Gastrocnemius medialis (tissue), 4 donors: ENCODE data around the gene TMPRSS4.

Experiments used
- POLR2A ChIP-seq, 2 donors: fragments of 450-650 bp; IDR thresholded peaks; one replicate each; pipeline ENCODE4 v1.6.1; 2017; ENCODE audit warnings: antibody characterized with exemption in 2 of 2, mild to moderate bottlenecking in 2 of 2, moderate library complexity in 2 of 2
- TF ChIP-seq, protein P1 (sequence below), 5 experiments: fragments of 450-650 bp in 3 of 5; fragments of 200-600 bp in 2 of 5; sonication (generic) in 2 of 5; IDR thresholded peaks in 4 of 5; conservative IDR thresholded peaks in 1 of 5; 1 replicate in 4 of 5; 2 replicates in 1 of 5; pipeline ENCODE4 v1.5.1; 2016 to 2019; ENCODE audit warnings: antibody characterized with exemption in 5 of 5, mild to moderate bottlenecking in 3 of 5, moderate library complexity in 3 of 5

DNA sequence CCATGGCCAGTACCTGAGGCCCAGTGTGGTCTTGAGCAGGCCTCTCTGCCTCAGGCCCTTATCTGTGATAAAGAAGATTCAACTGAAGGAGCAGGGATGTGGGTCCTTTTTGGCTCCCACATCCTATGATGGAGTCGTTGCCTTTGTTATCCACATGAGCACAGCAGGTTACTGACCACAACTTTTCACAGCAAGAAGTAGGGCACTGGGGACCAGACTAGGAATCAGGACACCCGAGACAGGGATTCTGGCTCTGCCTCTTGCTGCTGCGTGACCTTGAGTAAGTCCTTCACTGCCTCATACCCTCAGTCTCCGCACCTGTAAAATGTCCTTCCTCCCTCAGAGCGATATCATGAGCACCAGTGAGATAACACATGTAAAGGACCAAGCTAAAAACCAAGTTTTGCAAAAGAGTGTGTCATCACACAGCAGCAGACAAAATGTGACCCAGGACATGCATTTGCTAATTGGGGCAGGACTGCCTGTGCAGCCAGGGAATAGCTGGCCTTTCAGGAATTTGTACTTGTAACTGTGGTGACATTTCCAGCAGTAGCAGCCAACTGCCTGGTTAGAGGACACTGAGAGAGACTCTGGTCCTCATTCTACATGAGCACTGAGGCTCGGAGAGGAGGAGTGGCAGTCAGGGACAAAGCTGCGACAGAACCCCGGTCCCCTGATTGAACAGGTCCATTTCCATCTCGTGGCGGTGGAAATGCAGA, 23.1 kb downstream of the TMPRSS4 start:
- TF ChIP-seq, protein P1, sequence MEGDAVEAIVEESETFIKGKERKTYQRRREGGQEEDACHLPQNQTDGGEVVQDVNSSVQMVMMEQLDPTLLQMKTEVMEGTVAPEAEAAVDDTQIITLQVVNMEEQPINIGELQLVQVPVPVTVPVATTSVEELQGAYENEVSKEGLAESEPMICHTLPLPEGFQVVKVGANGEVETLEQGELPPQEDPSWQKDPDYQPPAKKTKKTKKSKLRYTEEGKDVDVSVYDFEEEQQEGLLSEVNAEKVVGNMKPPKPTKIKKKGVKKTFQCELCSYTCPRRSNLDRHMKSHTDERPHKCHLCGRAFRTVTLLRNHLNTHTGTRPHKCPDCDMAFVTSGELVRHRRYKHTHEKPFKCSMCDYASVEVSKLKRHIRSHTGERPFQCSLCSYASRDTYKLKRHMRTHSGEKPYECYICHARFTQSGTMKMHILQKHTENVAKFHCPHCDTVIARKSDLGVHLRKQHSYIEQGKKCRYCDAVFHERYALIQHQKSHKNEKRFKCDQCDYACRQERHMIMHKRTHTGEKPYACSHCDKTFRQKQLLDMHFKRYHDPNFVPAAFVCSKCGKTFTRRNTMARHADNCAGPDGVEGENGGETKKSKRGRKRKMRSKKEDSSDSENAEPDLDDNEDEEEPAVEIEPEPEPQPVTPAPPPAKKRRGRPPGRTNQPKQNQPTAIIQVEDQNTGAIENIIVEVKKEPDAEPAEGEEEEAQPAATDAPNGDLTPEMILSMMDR (IDR thresholded peaks at IDR 0.05 in 4 of 5, conservative IDR thresholded peaks at IDR 0.05 in 1 of 5), result no peak
- no peak for TF ChIP-seq POLR2A (IDR thresholded peaks at IDR 0.05)
